Breast epithelium (tissue), 4 donors: ENCODE data around the gene CD300LF. TPM values are rescaled to one million over a fixed set of nuclear protein-coding genes. Genes with fewer than 3 reads are reported as not detected.

Experiments used
- DNase-seq, 2 donors: peaks; one replicate each; pipeline ENCODE4 v3.0.0-alpha.2; 2019; ENCODE audit warnings: low spot score in 2 of 2
- H3K27ac ChIP-seq, 2 donors: fragments of 200-600 bp; sonication (generic) in 1 of 2; one replicate each; pipeline ENCODE4 v1.5.1; 2016 to 2019; ENCODE audit warnings: mild to moderate bottlenecking in 1 of 2
- H3K27me3 ChIP-seq, 2 donors: fragments of 200-600 bp; sonication (generic) in 1 of 2; one replicate each; pipeline versions ENCODE4 v1.5.1 to v1.6.0; 2017 to 2019; ENCODE audit warnings: control low read depth in 1 of 2, mild to moderate bottlenecking in 1 of 2
- H3K36me3 ChIP-seq: fragments of 200-600 bp; one replicate; pipeline ENCODE4 v1.5.1; 2019
- H3K4me1 ChIP-seq, 2 donors: fragments of 200-600 bp; sonication (generic); one replicate each; pipeline ENCODE4 v1.5.1; 2016 to 2019; ENCODE audit warnings: control low read depth in 1 of 2
- H3K4me3 ChIP-seq, 3 donors: fragments of 200-600 bp; sonication (generic); 1 replicate in 2 of 3; 2 replicates in 1 of 3; pipeline ENCODE4 v1.5.1; 2016 to 2019; ENCODE audit warnings: mild to moderate bottlenecking in 3 of 3, moderate library complexity in 2 of 3
- H3K9me3 ChIP-seq, 2 donors: fragments of 200-600 bp; sonication (generic) in 1 of 2; one replicate each; pipeline ENCODE4 v1.5.1; 2016 to 2019; ENCODE audit warnings: control low read depth in 1 of 2
- POLR2A ChIP-seq: fragments of 450-650 bp; IDR thresholded peaks from one replicate; pipeline ENCODE4 v1.6.1; 2016; ENCODE audit warnings: antibody characterized with exemption, mild to moderate bottlenecking, moderate library complexity
- POLR2AphosphoS5 ChIP-seq, 3 donors: sonication (generic); formaldehyde crosslinking; IDR thresholded peaks; one replicate each; pipeline ENCODE4 v1.6.1; 2017; ENCODE audit warnings: antibody characterized with exemption in 3 of 3
- intact Hi-C: fragments of 100-400 bp; cut with DNase I; formaldehyde crosslinking; loops from one replicate; pipeline ENCODE4 v1.15.1; 2023; ENCODE audit warnings: low total_unique reads
- total RNA-seq, 3 donors: library from RNA; depleted of rRNA; stranded (reverse); fragments of >200 nt; gene quantifications; one replicate each; pipeline ENCODE4 v1.1.0, GENCODE V29; 2016
- TF ChIP-seq, protein P1 (sequence below), 3 donors: fragments of 450-650 bp; IDR thresholded peaks; one replicate each; pipeline ENCODE4 v1.5.1; 2016 to 2017; ENCODE audit warnings: antibody characterized with exemption in 3 of 3, mild to moderate bottlenecking in 3 of 3, moderate library complexity in 3 of 3

The CD300LF gene
- total RNA-seq, 3 donors from 2014 or later = 0.32 to 2.0 (median 0.98) TPM

DNA sequence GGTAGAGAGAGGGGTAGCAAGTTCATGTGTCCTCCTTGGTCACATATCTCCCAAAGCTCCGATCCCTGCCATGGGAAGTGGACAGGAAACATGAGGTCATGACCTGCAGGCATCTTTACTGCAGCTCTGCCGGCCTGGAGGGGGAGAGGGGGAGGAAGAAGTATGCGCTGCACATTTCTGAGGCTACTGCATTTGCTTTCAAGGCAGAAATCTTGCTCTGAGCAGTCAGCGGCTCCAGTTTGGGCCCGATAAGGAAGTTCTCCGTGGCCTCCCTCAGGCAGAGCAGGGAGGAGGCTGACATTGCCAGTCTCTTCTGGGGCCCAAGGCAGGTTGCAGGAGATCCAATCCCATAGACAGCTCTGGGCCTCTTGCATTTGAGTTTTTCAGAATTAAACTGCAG lies 34.2 kb upstream of the CD300LF start:
- peak overlapping the region; percentile 13 to 20 for H3K27ac ChIP-seq
- no peak overlapping the region for H3K4me3 ChIP-seq
- TF ChIP-seq POLR2AphosphoS5 (IDR thresholded peaks at IDR 0.05) (no peak), POLR2A (no peak)
- TF ChIP-seq, protein P1, sequence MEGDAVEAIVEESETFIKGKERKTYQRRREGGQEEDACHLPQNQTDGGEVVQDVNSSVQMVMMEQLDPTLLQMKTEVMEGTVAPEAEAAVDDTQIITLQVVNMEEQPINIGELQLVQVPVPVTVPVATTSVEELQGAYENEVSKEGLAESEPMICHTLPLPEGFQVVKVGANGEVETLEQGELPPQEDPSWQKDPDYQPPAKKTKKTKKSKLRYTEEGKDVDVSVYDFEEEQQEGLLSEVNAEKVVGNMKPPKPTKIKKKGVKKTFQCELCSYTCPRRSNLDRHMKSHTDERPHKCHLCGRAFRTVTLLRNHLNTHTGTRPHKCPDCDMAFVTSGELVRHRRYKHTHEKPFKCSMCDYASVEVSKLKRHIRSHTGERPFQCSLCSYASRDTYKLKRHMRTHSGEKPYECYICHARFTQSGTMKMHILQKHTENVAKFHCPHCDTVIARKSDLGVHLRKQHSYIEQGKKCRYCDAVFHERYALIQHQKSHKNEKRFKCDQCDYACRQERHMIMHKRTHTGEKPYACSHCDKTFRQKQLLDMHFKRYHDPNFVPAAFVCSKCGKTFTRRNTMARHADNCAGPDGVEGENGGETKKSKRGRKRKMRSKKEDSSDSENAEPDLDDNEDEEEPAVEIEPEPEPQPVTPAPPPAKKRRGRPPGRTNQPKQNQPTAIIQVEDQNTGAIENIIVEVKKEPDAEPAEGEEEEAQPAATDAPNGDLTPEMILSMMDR (IDR thresholded peaks at IDR 0.05) = no peak
- peaks cover 0 to 3% of the 10 kb centered on the region in 2 donors for H3K27me3 ChIP-seq
- intact Hi-C loops = no loop called here
- no peaks in the 10 kb centered on the region for H3K36me3 ChIP-seq
- peaks cover 0 to 4% of the 10 kb centered on the region in 2 donors for H3K4me1 ChIP-seq
- no peaks in the 10 kb centered on the region for H3K9me3 ChIP-seq
- DNase-seq = no peak

DNA sequence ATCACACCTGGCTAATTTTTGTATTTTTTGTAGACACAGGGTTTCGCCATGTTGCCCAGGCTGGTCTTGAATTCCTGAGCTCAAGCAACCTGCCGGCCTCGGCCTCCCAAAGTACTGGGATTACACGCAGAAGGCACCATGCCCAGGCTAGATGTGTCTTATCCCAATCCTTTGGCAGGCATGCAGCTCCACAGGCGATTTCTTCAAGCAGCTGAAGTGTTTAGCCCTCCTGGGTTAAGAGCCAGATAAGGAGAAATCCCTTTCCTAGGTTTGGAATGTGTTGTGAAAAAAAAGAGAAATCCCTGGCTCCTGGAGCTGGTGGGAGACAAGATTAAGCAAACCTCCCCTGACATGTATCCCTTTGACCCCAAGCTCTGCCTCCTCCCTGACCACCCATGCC lies 33.7 kb upstream of the CD300LF start:
- intact Hi-C loops = no loop called here

DNA sequence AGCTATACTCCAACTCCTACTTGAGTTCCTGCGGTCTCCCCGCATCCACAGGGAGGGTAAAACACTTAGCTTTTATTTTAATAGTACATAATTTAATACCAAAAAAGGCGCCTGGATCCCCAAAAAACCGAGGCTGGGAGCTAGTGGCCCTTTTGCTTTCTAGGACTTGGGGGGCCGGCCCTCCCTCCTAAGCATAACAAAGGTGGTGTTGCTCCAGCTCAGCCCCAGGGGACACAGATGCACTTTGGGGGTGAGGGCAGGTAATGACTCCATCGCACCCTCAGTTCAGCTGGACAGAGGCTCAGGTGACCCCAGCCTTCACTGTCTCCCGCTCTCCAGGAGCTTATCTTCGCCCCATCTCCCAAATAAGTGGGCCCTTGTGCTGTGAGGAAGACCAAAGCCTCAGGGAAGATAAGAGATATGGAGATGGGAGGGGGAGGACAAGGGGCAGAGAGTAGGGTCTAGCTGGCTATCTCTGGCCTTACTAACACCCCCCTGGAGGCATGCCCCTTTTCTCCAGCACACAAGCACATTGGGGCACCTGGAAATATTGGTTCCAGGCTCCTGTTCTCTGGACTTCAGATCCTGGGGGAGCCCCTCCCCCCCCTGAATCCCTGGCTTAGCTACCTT lies 32.9 kb upstream of the CD300LF start:
- H3K36me3 ChIP-seq = no peaks in the 10 kb centered on the region
- intact Hi-C loops = loop anchor here (2.0 kb wide), 1 partner anchor 27 kb away; no protein-coding TSS in a partner anchor
- no peak for TF ChIP-seq POLR2A
- TF ChIP-seq, protein P1 (IDR thresholded peaks at IDR 0.05) = no peak
- no peak for TF ChIP-seq POLR2AphosphoS5 (IDR thresholded peaks at IDR 0.05)
- no peak overlapping the region for H3K4me3 ChIP-seq
- H3K27me3 ChIP-seq = peaks cover 0 to 13% of the 10 kb centered on the region in 2 donors
- no peaks in the 10 kb centered on the region for H3K9me3 ChIP-seq
- no peak overlapping the region for H3K27ac ChIP-seq
- DNase-seq = no peak
- peaks cover 0 to 4% of the 10 kb centered on the region in 2 donors for H3K4me1 ChIP-seq

More for the DNA sequence above, 33.7 kb upstream of the CD300LF start:
- no peaks in the 10 kb centered on the region for H3K9me3 ChIP-seq
- no peak for DNase-seq
- H3K4me1 ChIP-seq = peaks cover 0 to 4% of the 10 kb centered on the region in 2 donors
- no peak overlapping the region for H3K27ac ChIP-seq
- H3K4me3 ChIP-seq = no peak overlapping the region
- H3K36me3 ChIP-seq = no peaks in the 10 kb centered on the region
- TF ChIP-seq, protein P1 (IDR thresholded peaks at IDR 0.05) = no peak
- TF ChIP-seq POLR2A (no peak), POLR2AphosphoS5 (IDR thresholded peaks at IDR 0.05) (no peak)
- peaks cover 0 to 6% of the 10 kb centered on the region in 2 donors for H3K27me3 ChIP-seq

DNA sequence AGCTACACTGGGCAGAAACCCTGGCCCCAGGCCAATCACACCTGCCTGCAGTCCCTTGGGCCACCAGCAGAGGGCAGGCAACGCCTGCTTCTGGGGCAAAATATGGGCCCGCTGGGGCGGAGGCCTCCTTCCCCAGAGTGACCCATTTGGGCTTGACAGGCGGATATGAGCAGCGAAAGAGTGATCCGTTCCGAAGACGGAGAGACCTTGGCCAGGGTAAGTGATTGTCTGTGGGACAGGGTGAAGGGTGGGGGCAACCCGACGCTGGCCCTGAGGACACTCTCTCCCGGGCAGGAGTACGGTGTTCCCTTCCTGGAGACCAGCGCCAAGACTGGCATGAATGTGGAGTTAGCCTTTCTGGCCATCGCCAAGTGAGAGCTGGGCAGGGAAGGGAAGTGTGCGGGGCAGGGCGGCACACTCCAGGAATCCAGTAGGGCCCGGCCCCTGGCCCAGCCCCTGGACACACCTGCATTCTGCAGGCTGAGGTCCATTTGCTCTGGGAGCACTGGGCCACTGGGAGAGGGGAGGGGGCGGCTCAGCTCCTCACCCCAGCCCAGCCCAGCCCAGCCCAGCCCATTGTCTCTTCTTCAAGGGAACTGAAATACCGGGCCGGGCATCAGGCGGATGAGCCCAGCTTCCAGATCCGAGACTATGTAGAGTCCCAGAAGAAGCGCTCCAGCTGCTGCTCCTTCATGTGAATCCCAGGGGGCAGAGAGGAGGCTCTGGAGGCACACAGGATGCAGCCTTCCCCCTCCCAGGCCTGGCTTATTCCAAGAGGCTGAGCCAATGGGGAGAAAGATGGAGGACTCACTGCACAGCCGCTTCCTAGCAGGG lies 32.2 kb upstream of the CD300LF start:
- intact Hi-C loops = loop anchor here (2.0 kb wide), 1 partner anchor 28 kb away; no protein-coding TSS in a partner anchor

More for the DNA sequence above, 32.2 kb upstream of the CD300LF start:
- TF ChIP-seq POLR2A (no peak), POLR2AphosphoS5 (IDR thresholded peaks at IDR 0.05) (peak; percentile 78 to 83 (median 78))
- TF ChIP-seq, protein P1 (IDR thresholded peaks at IDR 0.05) = peak; percentile 99 to 100 (median 99)
- Histone ChIP-seq H3K27me3 (peaks cover 0 to 19% of the 10 kb centered on the region in 2 donors), H3K9me3 (no peaks in the 10 kb centered on the region), H3K4me1 (peaks cover 0 to under 1% of the 10 kb centered on the region in 2 donors), H3K4me3 (peak overlapping the region in 2 of 3 donors; percentile 23 to 46), H3K27ac (peak overlapping the region; percentile 69 to 76), H3K36me3 (no peaks in the 10 kb centered on the region)
- DNase-seq = peak; percentile 84 to 95
